Liver (tissue), 10 donors: Measurements from ENCODE around the gene RAI1. TPM values are rescaled to one million over a fixed set of nuclear protein-coding genes. Genes with fewer than 3 reads are reported as not detected.

ENCODE experiments used
- DNase-seq: peaks from one replicate; pipeline ENCODE4 v3.0.0-alpha.2; 2017; ENCODE audit warnings: low spot score
- H3K27ac ChIP-seq, 2 donors: one replicate each; pipeline ENCODE4 v1.7.0; 2013; ENCODE audit warnings: inconsistent platforms in 2 of 2, low read length in 2 of 2, control low read depth in 1 of 2, low read depth in 1 of 2, mild to moderate bottlenecking in 1 of 2
- H3K27me3 ChIP-seq, 4 donors: one replicate each; pipeline versions ENCODE4 v1.6.1 to v1.7.0; 2013; ENCODE audit warnings: low read length in 3 of 4, inconsistent platforms in 1 of 4, mild to moderate bottlenecking in 1 of 4, moderate library complexity in 1 of 4; ENCODE audit not compliant: control insufficient read depth in 4 of 4, insufficient read depth in 4 of 4
- H3K36me3 ChIP-seq, 4 donors: one replicate each; pipeline versions ENCODE4 v1.6.1 to v1.7.0; 2013; ENCODE audit warnings: low read length in 3 of 4, mild to moderate bottlenecking in 3 of 4, low read depth in 1 of 4, moderate library complexity in 1 of 4; ENCODE audit not compliant: control insufficient read depth in 4 of 4, insufficient read depth in 3 of 4
- H3K4me1 ChIP-seq, 4 donors: one replicate each; pipeline versions ENCODE4 v1.6.1 to v1.7.0; 2013; ENCODE audit warnings: low read length in 3 of 4, mild to moderate bottlenecking in 3 of 4, moderate library complexity in 1 of 4; ENCODE audit not compliant: control insufficient read depth in 4 of 4, insufficient read depth in 4 of 4
- H3K4me3 ChIP-seq, 3 donors: one replicate each; pipeline versions ENCODE4 v1.6.1 to v1.7.0; 2013; ENCODE audit warnings: low read length in 3 of 3, control low read depth in 1 of 3, low read depth in 1 of 3, mild to moderate bottlenecking in 1 of 3
- H3K9ac ChIP-seq, 2 donors: one replicate each; pipeline ENCODE4 v1.7.0; 2013; ENCODE audit warnings: low read length in 2 of 2, mild to moderate bottlenecking in 2 of 2, moderate library complexity in 2 of 2, control low read depth in 1 of 2, low read depth in 1 of 2
- H3K9me3 ChIP-seq, 4 donors: one replicate each; pipeline versions ENCODE4 v1.6.1 to v1.7.0; 2013; ENCODE audit warnings: low read length in 3 of 4; ENCODE audit not compliant: control insufficient read depth in 4 of 4
- EGR1 ChIP-seq, 2 donors: IDR thresholded peaks; 2 replicates each; pipeline ENCODE4 v1.6.1; 2016 to 2018; ENCODE audit warnings: antibody characterized with exemption in 2 of 2, low read depth in 2 of 2
- JUND ChIP-seq, 2 donors: IDR thresholded peaks; 2 replicates each; pipeline ENCODE4 v1.6.1; 2016; ENCODE audit warnings: antibody characterized with exemption in 2 of 2
- MAX ChIP-seq: IDR thresholded peaks from 2 replicates; pipeline ENCODE4 v1.6.1; 2016; ENCODE audit warnings: antibody characterized with exemption
- RAD21 ChIP-seq, 2 donors: IDR thresholded peaks; 2 replicates each; pipeline ENCODE4 v1.6.1; 2016; ENCODE audit warnings: antibody characterized with exemption in 2 of 2, mild to moderate bottlenecking in 2 of 2
- SP1 ChIP-seq: IDR thresholded peaks from 2 replicates; pipeline ENCODE4 v1.6.1; 2018; ENCODE audit warnings: antibody characterized with exemption, mild to moderate bottlenecking
- WGBS: extraction: QIAGEN DNeasy Blood & Tissue Kit; methylation state at CpG from one replicate; pipeline ENCODE4 v1.1.7; 2013; 5-methylcytosine and 5-hydroxymethylcytosine counted together
- polyA plus RNA-seq, 2 donors: library from polyadenylated mRNA; stranded (reverse) in 1 of 2; unstranded in 1 of 2; fragments of 200-250 nt in 1 of 2; fragments of >200 nt in 1 of 2; fragmentation: Nextera tagmentation in 1 of 2; extraction: Ambion mirVana in 1 of 2; gene quantifications; one replicate each; pipeline versions ENCODE4 v1.2.1 to v1.2.3, GENCODE V29; 2013 to 2015
- small RNA-seq: library from RNA; depleted of rRNA; stranded (forward); fragments of <200 nt; gene quantifications from one replicate; pipeline ENCODE3, GENCODE V24; 2014
- total RNA-seq, 2 donors: library from RNA; depleted of rRNA; stranded (reverse); fragments of >200 nt; gene quantifications; one replicate each; pipeline ENCODE4 v1.2.3, GENCODE V29; 2014
- TF ChIP-seq, protein P1 (sequence below): IDR thresholded peaks from 2 replicates; pipeline ENCODE4 v1.6.1; 2016; ENCODE audit warnings: antibody characterized with exemption
- donor health status: healthy.
- donor health status: healthy.
- donor health status: healthy.
- donor health status: healthy.
- donor health status: healthy.

Gene RAI1
- total and polyA plus RNA-seq, 4 donors = 0.57 to 7.6 (median 5.3) TPM

DNA sequence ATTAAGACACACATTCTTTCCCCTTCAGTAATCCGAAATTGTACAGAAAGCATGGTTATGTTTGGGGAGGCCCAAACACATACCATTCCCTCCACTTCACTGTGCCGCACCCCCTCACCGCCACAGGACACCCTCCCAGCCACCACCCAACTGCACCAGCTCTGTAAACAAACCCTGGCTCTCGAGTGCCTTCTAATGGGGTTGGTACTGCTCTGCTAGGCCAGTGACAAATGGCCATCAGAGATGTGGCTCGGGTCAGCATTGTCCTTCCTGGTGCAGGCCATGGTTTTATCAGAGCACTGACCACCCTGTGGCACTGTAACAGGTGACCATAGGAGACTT, 179.5 kb downstream of the RAI1 start:
- 75% methylated on average over 5 of the region's 5 CpGs for whole genome bisulfite sequencing

More for the DNA sequence above, 179.5 kb downstream of the RAI1 start:
- Histone ChIP-seq H3K9ac (no peak overlapping the region), H3K27me3 (no peaks in the 10 kb centered on the region), H3K36me3 (peaks cover 0 to 2% (median 0%) of the 10 kb centered on the region in 4 donors), H3K9me3 (no peaks in the 10 kb centered on the region), H3K4me1 (peaks cover 0 to 19% (median 7%) of the 10 kb centered on the region in 4 donors), H3K27ac (no peak overlapping the region), H3K4me3 (no peak overlapping the region)
- no peak for DNase-seq
- TF ChIP-seq RAD21 (IDR thresholded peaks at IDR 0.05) (no peak), MAX (no peak), EGR1 (IDR thresholded peaks at IDR 0.05; ENCODE audit: low read depth in 2 of 2) (no peak), SP1 (no peak), JUND (IDR thresholded peaks at IDR 0.05) (no peak)
- TF ChIP-seq, protein P1, sequence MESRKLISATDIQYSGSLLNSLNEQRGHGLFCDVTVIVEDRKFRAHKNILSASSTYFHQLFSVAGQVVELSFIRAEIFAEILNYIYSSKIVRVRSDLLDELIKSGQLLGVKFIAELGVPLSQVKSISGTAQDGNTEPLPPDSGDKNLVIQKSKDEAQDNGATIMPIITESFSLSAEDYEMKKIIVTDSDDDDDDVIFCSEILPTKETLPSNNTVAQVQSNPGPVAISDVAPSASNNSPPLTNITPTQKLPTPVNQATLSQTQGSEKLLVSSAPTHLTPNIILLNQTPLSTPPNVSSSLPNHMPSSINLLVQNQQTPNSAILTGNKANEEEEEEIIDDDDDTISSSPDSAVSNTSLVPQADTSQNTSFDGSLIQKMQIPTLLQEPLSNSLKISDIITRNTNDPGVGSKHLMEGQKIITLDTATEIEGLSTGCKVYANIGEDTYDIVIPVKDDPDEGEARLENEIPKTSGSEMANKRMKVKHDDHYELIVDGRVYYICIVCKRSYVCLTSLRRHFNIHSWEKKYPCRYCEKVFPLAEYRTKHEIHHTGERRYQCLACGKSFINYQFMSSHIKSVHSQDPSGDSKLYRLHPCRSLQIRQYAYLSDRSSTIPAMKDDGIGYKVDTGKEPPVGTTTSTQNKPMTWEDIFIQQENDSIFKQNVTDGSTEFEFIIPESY = no peak

Small RNA genes within 50 kb of the gene (small RNA-seq; reads per million reads assigned to genes)
- gene MIR33B (5.2 reads per million, percentile 92 among the genes with 10 or more reads in this experiment), gene MIR6777 (0.38 reads per million, percentile 41 among the genes with 10 or more reads in this experiment), gene RF02177 (not detected), gene RF02178 (not detected)

Other genes starting within 250 kb of the RAI1 start
- 1 to 10 TPM; 8.4 to 9.2 TPM for gene MED9, start 204.5 kb upstream of the RAI1 start, total RNA-seq
- gene MED9, start 204.5 kb upstream of the RAI1 start, polyA plus RNA-seq = 10 to 100 TPM in 1 of 2 donors, 1 to 10 TPM in 1; 6.4 to 12.5 TPM
- 1 to 10 TPM in 1 of 2 donors, under 1 TPM in 1; 0.89 to 5.5 TPM for gene RASD1, start 185.1 kb upstream of the RAI1 start, total RNA-seq
- 10 to 100 TPM; 23.8 to 46.7 TPM for gene RASD1, start 185.1 kb upstream of the RAI1 start, polyA plus RNA-seq
- gene PEMT, start 89.8 kb upstream of the RAI1 start, total RNA-seq = 100 to 1,000 TPM in 1 of 2 donors, 10 to 100 TPM in 1; 64.6 to 180 TPM
- gene PEMT, start 89.8 kb upstream of the RAI1 start, polyA plus RNA-seq = 100 to 1,000 TPM; 189 to 211 TPM
- 100 to 1,000 TPM in 1 of 2 donors, 10 to 100 TPM in 1; 66.8 to 133 TPM for gene SREBF1, start 155.5 kb downstream of the RAI1 start, total RNA-seq
- 100 to 1,000 TPM in 1 of 2 donors, 10 to 100 TPM in 1; 74.0 to 127 TPM for gene SREBF1, start 155.5 kb downstream of the RAI1 start, polyA plus RNA-seq